ENCODE results near the gene ABHD12.

DNA sequence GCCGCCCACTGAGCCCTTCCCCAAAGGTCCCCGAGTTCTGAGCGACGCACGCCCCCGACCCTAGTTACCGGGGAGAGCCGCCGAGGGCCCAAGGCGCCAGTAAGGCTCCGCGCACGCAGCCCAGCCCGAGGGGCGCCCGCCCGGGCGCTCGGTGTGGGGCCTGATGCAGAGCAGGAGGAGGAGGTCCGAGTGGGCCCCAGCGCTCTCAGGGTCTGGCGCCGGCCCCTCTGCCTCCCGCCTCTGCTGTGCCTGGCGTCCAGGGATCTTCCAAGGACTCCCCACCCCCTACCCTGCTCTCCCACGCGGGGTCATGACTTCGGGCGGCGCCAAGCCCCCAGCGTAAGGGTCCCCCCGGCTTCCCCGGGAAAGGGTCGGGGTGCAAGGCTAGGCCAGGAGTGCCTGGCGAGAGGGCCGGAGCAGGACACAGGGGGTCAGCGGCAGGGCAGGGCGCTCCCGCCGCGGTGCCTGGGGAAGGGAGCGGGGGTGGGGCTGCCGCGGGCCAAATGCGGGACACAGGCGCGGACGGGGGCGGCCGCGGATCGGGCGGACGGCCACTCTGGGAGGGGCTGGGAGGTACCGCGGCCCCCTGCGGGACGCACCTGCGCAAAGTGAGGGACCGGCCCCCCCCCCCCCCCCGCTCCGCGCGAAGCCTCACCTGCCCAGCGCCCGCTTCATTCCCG, 637 bp downstream of the ABHD12 start:
- TF ChIP-seq EZH2 (IDR thresholded peaks at IDR 0.05; ENCODE audit: borderline replicate concordance, insufficient read depth, low read depth, low read length, poor library complexity, severe bottlenecking) (no peak), CTCF (IDR thresholded peaks at IDR 0.05) (no peak)
